HepG2 (cell line): ENCODE results near the gene SHISAL1. TPM values are rescaled to one million over a fixed set of nuclear protein-coding genes. Genes with fewer than 3 reads are reported as not detected.

Source experiments
- ATAC-seq: fragments of 200-7000 bp; cut with Tn5 transposase; 3 replicates; pipeline ENCODE4 v1.9.1; 2020; ENCODE audit warnings: mild to moderate bottlenecking, moderate library complexity
- BruUV-seq: library from RNA; stranded (reverse); fragments of 400-500 nt; replicated peaks from 2 replicates; lab custom pipeline; 2021; lab: Mats Ljungman, UMichigan
- CTCF ChIA-PET: fragments of 300-600 bp; formaldehyde crosslinking; extraction: SDS; loops from one replicate; lab custom pipeline; 2021; ENCODE audit warnings: low total read pairs, inconsistent platforms, low intra/inter-chr PET ratio; lab: Yijun Ruan, JAX
- POLR2A ChIA-PET: fragments of 350-600 bp; sonication (Branson Sonifier 250); formaldehyde crosslinking; loops from one replicate; lab custom pipeline; 2020; ENCODE audit warnings: antibody characterized with exemption, inconsistent platforms; lab: Yijun Ruan, JAX
- DNase-seq: peaks from one replicate; pipeline ENCODE4 v3.0.0-alpha.2; 2015; ENCODE audit warnings: low spot score
- FAIRE-seq: peaks from 3 replicates; lab custom pipeline; 2011; peaks lifted over from hg19 to GRCh38; lab: Jason Lieb, UNC
- H2AFZ ChIP-seq: one replicate; pipeline ENCODE4 v1.6.1; 2011; ENCODE audit warnings: low read length, inconsistent platforms
- H3K27ac ChIP-seq: fragments of 300-600 bp; 3 replicates; pipeline ENCODE4 v1.8.0; 2011; ENCODE audit warnings: mixed run types, mild to moderate bottlenecking, mixed read lengths, low read length, inconsistent platforms; ENCODE audit not compliant: insufficient read depth; ENCODE audit errors: extremely low read length
- H3K27me3 ChIP-seq, 2 experiments: fragments of 200-600 bp in 1 of 2; 2 replicates in 1 of 2; 3 replicates in 1 of 2; pipeline versions ENCODE4 v1.6.0 to v1.8.0; 2011; ENCODE audit warnings: low read length in 2 of 2, mild to moderate bottlenecking in 2 of 2, moderate library complexity in 2 of 2, inconsistent platforms in 1 of 2; ENCODE audit not compliant: insufficient read depth in 2 of 2, control insufficient read depth in 1 of 2
- H3K36me3 ChIP-seq, 2 experiments: fragments of 200-600 bp in 1 of 2; replicated peaks in 1 of 2; 2 replicates in 1 of 2; 3 replicates in 1 of 2; pipeline versions ENCODE4 v1.5.1 to v1.8.0; 2011; ENCODE audit warnings: low read length in 2 of 2, inconsistent platforms in 1 of 2; ENCODE audit not compliant: insufficient read depth in 2 of 2, control insufficient read depth in 1 of 2
- H3K4me1 ChIP-seq: 2 replicates; pipeline ENCODE4 v1.5.1; 2012; ENCODE audit warnings: low read length, inconsistent platforms; ENCODE audit not compliant: insufficient read depth
- H3K4me2 ChIP-seq: 2 replicates; pipeline ENCODE4 v1.6.0; 2011; ENCODE audit warnings: low read depth, low read length, inconsistent platforms
- H3K4me3 ChIP-seq, 3 experiments: fragments of 200-600 bp in 1 of 3; sonication (generic), shearing (Covaris generic) in 1 of 3; replicated peaks in 1 of 3; 2 replicates each; pipeline ENCODE4 v1.5.1; 2011 to 2016; ENCODE audit warnings: low read length in 3 of 3, inconsistent platforms in 2 of 3, low read depth in 2 of 3, mild to moderate bottlenecking in 2 of 3, control low read depth in 1 of 3, mixed read lengths in 1 of 3; ENCODE audit not compliant: insufficient read depth in 1 of 3
- H3K79me2 ChIP-seq: one replicate; pipeline ENCODE4 v1.6.1; 2011; ENCODE audit warnings: low read length, inconsistent platforms; ENCODE audit not compliant: insufficient read depth
- H3K9ac ChIP-seq: 2 replicates; pipeline ENCODE4 v1.6.0; 2011; ENCODE audit warnings: mild to moderate bottlenecking, low read depth, low read length, inconsistent platforms; ENCODE audit not compliant: insufficient read depth
- H3K9me3 ChIP-seq: 2 replicates; pipeline ENCODE4 v1.5.1; 2012; ENCODE audit warnings: mild to moderate bottlenecking, low read length
- H4K20me1 ChIP-seq: 2 replicates; pipeline ENCODE4 v1.6.0; 2011; ENCODE audit warnings: inconsistent platforms, mild to moderate bottlenecking, low read length, moderate library complexity; ENCODE audit not compliant: insufficient read depth
- ARNT2 ChIP-seq: sonication (generic); formaldehyde crosslinking; IDR thresholded peaks from 2 replicates; pipeline ENCODE4 v1.8.0; 2022; ENCODE audit warnings: mild to moderate bottlenecking, low read depth, missing genetic modification reagents, moderate library complexity
- ATF2 ChIP-seq: sonication (generic); formaldehyde crosslinking; IDR thresholded peaks from 2 replicates; pipeline ENCODE4 v1.4.0; 2020; ENCODE audit warnings: missing genetic modification reagents
- E2F5 ChIP-seq: sonication (generic); formaldehyde crosslinking; conservative IDR thresholded peaks from 2 replicates; pipeline ENCODE4 v1.4.0; 2020; ENCODE audit warnings: missing genetic modification reagents
- HNF1B ChIP-seq: sonication (generic); formaldehyde crosslinking; IDR thresholded peaks from 2 replicates; pipeline ENCODE4 v1.5.1; 2020; ENCODE audit warnings: mild to moderate bottlenecking, moderate library complexity, missing genetic modification reagents
- KDM2A ChIP-seq: sonication (generic); formaldehyde crosslinking; IDR thresholded peaks from 2 replicates; pipeline ENCODE4 v1.4.0; 2020; ENCODE audit warnings: low read depth, missing genetic modification reagents, borderline replicate concordance
- MBNL3 ChIP-seq: fragments of 250-450 bp; sonication (Bioruptor Pico); conservative IDR thresholded peaks from 2 replicates; pipeline ENCODE4 v1.8.0; 2022; ENCODE audit warnings: mild to moderate bottlenecking, inconsistent platforms
- PCBP2 ChIP-seq: fragments of 200-400 bp; formaldehyde crosslinking; optimal IDR thresholded peaks from 2 replicates; pipeline ENCODE3; 2018; ENCODE audit warnings: low read length, low read depth; ENCODE audit not compliant: poor library complexity, severe bottlenecking
- PHF5A ChIP-seq: IDR thresholded peaks from one replicate; pipeline ENCODE4 v1.6.1; 2018; ENCODE audit warnings: low read depth, missing genetic modification reagents; ENCODE audit not compliant: unreplicated experiment
- RNF2 ChIP-seq: fragments of 450-650 bp; conservative IDR thresholded peaks from 2 replicates; pipeline ENCODE4 v1.6.1; 2016; ENCODE audit warnings: low read depth
- SIX4 ChIP-seq: sonication (generic); formaldehyde crosslinking; IDR thresholded peaks from 2 replicates; pipeline ENCODE4 v1.4.0; 2020; ENCODE audit warnings: missing genetic modification reagents
- SMAD3 ChIP-seq: sonication (generic); formaldehyde crosslinking; IDR thresholded peaks from 2 replicates; pipeline ENCODE4 v1.4.0; 2020; ENCODE audit warnings: missing genetic modification reagents
- ZBTB42 ChIP-seq: sonication (generic); formaldehyde crosslinking; IDR thresholded peaks from 2 replicates; pipeline ENCODE4 v1.5.0; 2020; ENCODE audit warnings: mild to moderate bottlenecking, missing genetic modification reagents
- ZNF33A ChIP-seq: sonication (generic); formaldehyde crosslinking; IDR thresholded peaks from 2 replicates; pipeline ENCODE4 v1.5.1; 2020; ENCODE audit warnings: missing genetic modification reagents, mild to moderate bottlenecking, moderate library complexity, borderline replicate concordance
- ZNF510 ChIP-seq: sonication (generic); formaldehyde crosslinking; IDR thresholded peaks from 2 replicates; pipeline ENCODE4 v1.4.0; 2020; ENCODE audit warnings: low read depth, mild to moderate bottlenecking, missing genetic modification reagents
- ZNF547 ChIP-seq: sonication (generic); formaldehyde crosslinking; IDR thresholded peaks from 2 replicates; pipeline ENCODE4 v1.5.1; 2020; ENCODE audit warnings: mild to moderate bottlenecking, missing genetic modification reagents
- ZNF574 ChIP-seq: sonication (generic); formaldehyde crosslinking; IDR thresholded peaks from 2 replicates; pipeline ENCODE4 v1.4.0; 2020; ENCODE audit warnings: missing genetic modification reagents
- ZNF605 ChIP-seq: sonication (generic); formaldehyde crosslinking; IDR thresholded peaks from 2 replicates; pipeline ENCODE4 v1.8.0; 2022; ENCODE audit warnings: mild to moderate bottlenecking, missing genetic modification reagents
- ZNF724P ChIP-seq: sonication (generic); formaldehyde crosslinking; IDR thresholded peaks from 2 replicates; pipeline ENCODE4 v1.8.0; 2022; ENCODE audit warnings: missing genetic modification reagents, borderline replicate concordance
- ZNF737 ChIP-seq: sonication (generic); formaldehyde crosslinking; IDR thresholded peaks from 2 replicates; pipeline ENCODE4 v1.5.0; 2020; ENCODE audit warnings: missing genetic modification reagents, mild to moderate bottlenecking, borderline replicate concordance
- WGBS: methylation state at CpG from one replicate; pipeline ENCODE4 v1.1.6; 2017; ENCODE audit warnings: low lambda C conversion rate; 5-methylcytosine and 5-hydroxymethylcytosine counted together
- in situ Hi-C: cut with HindIII; loops from 2 replicates; pipeline ENCODE4 v1.10.0; 2017; ENCODE audit warnings: low pct_unique_long_range_greater_than_20kb; ENCODE audit not compliant: extremely low pct_ligation_motif_present
- intact Hi-C: fragments of 100-400 bp; cut with micrococcal nuclease; formaldehyde crosslinking; loops from one replicate; pipeline ENCODE4 v1.10.0; 2022; ENCODE audit not compliant: unreplicated experiment
- polyA plus RNA-seq, 8 experiments: library from polyadenylated mRNA; depleted of rRNA in 3 of 8; stranded (reverse) in 7 of 8; unstranded in 1 of 8; fragments of >200 nt; fragmentation: Illumina TruSeq in 4 of 8; extraction: Trizol in 4 of 8; gene quantifications; 2 replicates each; pipeline versions ENCODE4 v1.2.1 to v1.2.3, GENCODE V29; 2011 to 2016; ENCODE audit warnings: low read depth in 4 of 8, missing spikeins in 1 of 8, mixed read lengths in 1 of 8; ENCODE audit not compliant: insufficient read depth in 1 of 8
- total RNA-seq, 5 experiments: library from RNA; depleted of rRNA; stranded (reverse); fragments of >200 nt; fragmentation: Illumina TruSeq; extraction: Trizol; gene quantifications; 2 replicates each; pipeline ENCODE4 v1.2.3, GENCODE V29; 2016; ENCODE audit warnings: low read depth in 1 of 5

SHISAL1 gene
- total and polyA plus RNA-seq, 2 of the 13 experiments (the other 11 are each of a cell fraction or from before 2014, with no cell fraction given) = not detected

- no peaks in the 10 kb centered on the region for H3K9me3 ChIP-seq
- no peak overlapping the region for H3K4me2 ChIP-seq
- H4K20me1 ChIP-seq = no peaks in the 10 kb centered on the region
- no peaks in the 10 kb centered on the region for H3K36me3 ChIP-seq
- H3K9ac ChIP-seq = no peak overlapping the region
- intact Hi-C loops (no loop called here), in situ Hi-C loops (no loop called here)
- H3K4me1 ChIP-seq = no peaks in the 10 kb centered on the region
- CTCF ChIA-PET = no interaction called here
- H2AFZ ChIP-seq = no peak overlapping the region
- WGBS = 0% methylated on average over 4 of the region's 4 CpGs
- DNase-seq = no peak
- BruUV-seq = no TSS peak
- H3K79me2 ChIP-seq = no peaks in the 10 kb centered on the region
- no peak overlapping the region for H3K4me3 ChIP-seq
- ATAC-seq = no peak
- no peak for FAIRE-seq
- no peaks in the 10 kb centered on the region; a peak in 2 of 5 replicates for H3K27me3 ChIP-seq
- H3K27ac ChIP-seq = no peak overlapping the region
- POLR2A ChIA-PET = no interaction called here
- no peak for TF ChIP-seq ZNF547 (CRISPR knock-in tag)
- TF ChIP-seq ZNF724P (CRISPR knock-in tag) = no peak
- TF ChIP-seq PHF5A (CRISPR knock-in tag) = no peak
- TF ChIP-seq ZNF574 (CRISPR knock-in tag) = no peak
- TF ChIP-seq MBNL3 = no peak
- TF ChIP-seq ZNF510 (CRISPR knock-in tag) = no peak
- TF ChIP-seq SIX4 (CRISPR knock-in tag) = no peak
- TF ChIP-seq ZNF737 = no peak
- no peak for TF ChIP-seq ZBTB42 (CRISPR knock-in tag)
- no peak for TF ChIP-seq KDM2A (CRISPR knock-in tag)
- no peak for TF ChIP-seq ARNT2 (CRISPR knock-in tag)
- TF ChIP-seq SMAD3 (CRISPR knock-in tag) = no peak
- TF ChIP-seq ZNF605 (CRISPR knock-in tag) = no peak
- TF ChIP-seq ATF2 = no peak
- no peak for TF ChIP-seq RNF2
- TF ChIP-seq HNF1B (CRISPR knock-in tag) = no peak
- no peak for TF ChIP-seq PCBP2
- no peak for TF ChIP-seq E2F5
- no peak for TF ChIP-seq ZNF33A (CRISPR knock-in tag)
Measured at GRCh38 chr22:44210722-44211121, 102.0 kb downstream of the SHISAL1 start.
